GM19468 (cell line): ENCODE results near the gene FAM131C.

Experiments used
- ATAC-seq: cut with Tn5 transposase; IDR thresholded peaks from one replicate; pipeline ENCODE4 v1.9.1; 2021; ENCODE audit warnings: mild to moderate bottlenecking, moderate library complexity, moderate number of reproducible peaks; ENCODE audit not compliant: unreplicated experiment; ENCODE audit errors: extremely low read depth

The FAM131C gene, protein sequence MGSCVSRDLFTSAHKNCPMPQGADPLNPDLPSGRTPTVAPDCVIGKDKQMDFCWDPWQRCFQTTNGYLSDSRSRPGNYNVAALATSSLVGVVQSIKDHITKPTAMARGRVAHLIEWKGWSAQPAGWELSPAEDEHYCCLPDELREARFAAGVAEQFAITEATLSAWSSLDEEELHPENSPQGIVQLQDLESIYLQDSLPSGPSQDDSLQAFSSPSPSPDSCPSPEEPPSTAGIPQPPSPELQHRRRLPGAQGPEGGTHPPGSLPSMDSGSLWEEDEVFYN

GRCh38 chr1:16073490-16074119, at the start of gene FAM131C:
TSS of gene FAM131C (minus strand) at chr1:16073651. CDS start at chr1:16073442, 209 bp downstream.
- ATAC-seq: no peak

- ATAC-seq: no peak
Observed at GRCh38 chr1:16122916-16123315, 49.5 kb upstream of the FAM131C start.

- no peak for ATAC-seq
Observed at GRCh38 chr1:16122350-16122881, 49.0 kb upstream of the FAM131C start.

DNA sequence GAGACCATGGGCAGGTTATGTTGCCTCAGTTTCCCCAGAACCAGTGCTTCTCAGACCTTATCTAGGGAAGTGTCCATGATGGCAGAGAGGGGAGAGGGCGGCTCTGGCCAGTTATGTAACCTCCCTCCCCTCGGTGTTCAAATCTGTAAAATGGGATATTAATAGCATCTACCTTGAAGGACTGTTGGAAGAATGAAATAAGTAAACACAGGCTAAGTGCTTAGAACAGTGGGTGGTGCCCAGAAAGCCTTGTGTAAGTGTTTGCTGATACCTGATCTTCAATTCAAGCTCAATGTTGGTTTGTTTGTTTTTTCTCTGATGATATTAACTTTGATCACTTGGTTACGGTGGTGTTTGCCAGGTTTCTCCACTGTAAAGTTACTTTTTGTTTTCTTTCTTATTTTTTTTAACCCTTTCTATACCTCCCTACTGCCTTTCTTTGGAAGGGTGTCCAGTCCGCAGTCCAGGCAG, 47.5 kb upstream of the FAM131C start:
- ATAC-seq: no peak

- no peak for ATAC-seq
Observed at GRCh38 chr1:16120407-16120806, 47.0 kb upstream of the FAM131C start.

DNA sequence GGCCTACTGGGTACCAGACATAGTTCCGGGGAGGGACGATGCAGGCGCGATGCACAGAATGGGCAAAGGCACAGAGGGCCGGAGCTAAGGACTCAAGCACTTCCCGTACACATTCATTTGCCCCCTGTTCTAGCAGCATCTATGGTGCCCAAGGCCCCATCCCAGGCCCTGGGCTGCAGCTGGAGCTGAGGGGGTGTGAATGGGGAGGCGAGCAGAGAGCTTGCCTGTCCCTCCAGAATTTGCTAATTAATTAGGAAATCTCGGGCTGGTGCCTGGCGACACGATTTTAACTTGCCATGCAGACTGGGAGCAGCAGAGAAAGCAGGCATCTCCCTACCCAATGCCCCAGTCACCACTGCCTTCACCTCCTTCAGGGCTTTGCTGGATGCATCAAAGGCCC, 46.5 kb upstream of the FAM131C start:
- no peak for ATAC-seq

DNA sequence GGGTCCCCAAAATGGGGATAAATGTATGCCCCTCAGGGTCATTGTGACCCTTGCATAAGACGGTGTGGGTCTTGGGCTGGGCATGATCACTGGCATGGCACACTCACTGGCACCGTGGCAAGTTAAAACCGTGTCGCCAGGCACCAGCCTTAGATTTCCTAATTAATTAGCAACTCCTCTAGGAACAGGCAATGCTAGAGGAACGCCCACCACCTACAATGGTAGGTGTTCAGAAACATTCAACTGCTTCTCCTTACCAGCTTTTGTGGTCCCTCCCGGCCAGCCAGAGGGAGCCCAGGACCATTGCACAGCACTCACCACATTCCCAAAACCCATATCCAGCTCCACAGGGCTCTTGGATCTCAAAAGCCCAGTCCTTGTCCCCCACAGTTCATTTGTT, 46.1 kb upstream of the FAM131C start:
- ATAC-seq: no peak

GRCh38 chr1:16118706-16119105, 45.3 kb upstream of the FAM131C start:
- ATAC-seq: no peak

DNA sequence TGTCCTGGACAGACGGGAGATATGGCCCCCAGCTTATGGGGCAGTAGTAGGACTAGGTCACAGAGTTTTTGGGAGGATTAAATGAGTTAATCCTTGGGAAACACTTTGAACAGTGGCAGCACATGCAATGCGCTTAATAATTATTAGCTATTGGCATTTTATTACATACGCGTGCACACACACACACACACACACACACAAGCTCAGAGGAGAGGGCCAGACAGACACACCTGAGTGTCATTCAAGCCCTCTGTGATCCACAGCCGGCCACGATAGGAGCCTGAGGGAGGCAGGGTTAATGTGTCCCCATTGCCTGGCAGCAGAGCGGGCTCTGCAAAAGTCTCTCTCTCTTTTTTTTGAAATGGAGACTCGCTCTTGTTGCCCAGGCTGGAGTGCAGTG, 44.5 kb upstream of the FAM131C start:
- no peak for ATAC-seq

- no peak for ATAC-seq
Observed at GRCh38 chr1:16117369-16117768, 43.9 kb upstream of the FAM131C start.

GRCh38 chr1:16116625-16117024, 43.2 kb upstream of the FAM131C start:
- ATAC-seq: no peak

- ATAC-seq: no peak
Observed at GRCh38 chr1:16116002-16116401, 42.6 kb upstream of the FAM131C start.

DNA sequence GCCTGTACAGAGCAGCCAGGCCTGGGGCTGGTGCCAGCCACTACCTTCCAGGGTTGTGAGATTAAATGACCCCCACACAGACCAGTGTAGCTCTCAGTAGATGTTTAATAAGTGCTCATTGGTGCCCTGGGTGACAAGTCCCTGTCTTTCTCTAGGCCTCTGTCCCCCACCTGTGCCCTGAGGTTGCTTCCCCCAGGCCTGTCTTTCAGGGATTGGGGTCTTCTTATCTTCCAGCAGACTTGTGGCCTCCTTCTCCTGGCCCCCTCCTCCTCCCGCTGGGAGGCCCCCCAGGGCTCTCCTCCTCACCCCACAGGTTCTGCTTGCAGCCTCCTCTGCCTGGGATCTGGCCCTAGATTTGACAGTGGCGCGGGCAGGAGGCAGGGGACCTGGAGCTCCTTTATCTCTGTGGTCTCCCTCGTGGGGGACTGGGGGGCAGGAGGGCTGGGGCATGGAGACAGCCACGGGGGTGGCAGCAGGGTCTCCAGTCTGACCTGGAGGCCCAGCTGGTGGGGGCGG, 42.1 kb upstream of the FAM131C start:
- no peak for ATAC-seq

GRCh38 chr1:16114527-16115467, 41.3 kb upstream of the FAM131C start:
- ATAC-seq: no peak

- ATAC-seq: no peak
Observed at GRCh38 chr1:16112596-16113555, 39.4 kb upstream of the FAM131C start.

- no peak for ATAC-seq
Observed at GRCh38 chr1:16111771-16112595, 38.5 kb upstream of the FAM131C start.

GRCh38 chr1:16110884-16111283, 37.4 kb upstream of the FAM131C start:
- ATAC-seq: no peak

DNA sequence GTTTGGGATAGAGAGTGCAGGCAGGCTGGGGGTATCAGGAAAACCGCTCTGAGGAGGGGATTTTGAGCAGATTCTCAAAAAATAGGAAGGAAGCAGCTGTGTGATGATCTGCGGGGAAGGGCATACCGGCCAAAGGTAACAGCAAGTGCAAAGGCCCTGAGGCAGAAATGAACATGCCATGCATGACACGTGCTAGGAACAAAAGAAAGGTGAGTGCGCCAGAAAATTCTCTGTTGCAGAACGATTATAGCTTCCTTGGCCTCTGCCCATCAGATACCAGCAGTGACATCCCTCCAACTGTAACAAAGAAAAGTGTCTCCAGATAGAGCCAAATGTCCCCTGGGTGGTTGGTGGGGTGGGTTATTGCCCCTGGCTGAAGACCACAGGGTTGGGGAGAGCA, 37.0 kb upstream of the FAM131C start:
- ATAC-seq: no peak
